Measurements from ENCODE around the gene PBX4.

The PBX4 gene

DNA sequence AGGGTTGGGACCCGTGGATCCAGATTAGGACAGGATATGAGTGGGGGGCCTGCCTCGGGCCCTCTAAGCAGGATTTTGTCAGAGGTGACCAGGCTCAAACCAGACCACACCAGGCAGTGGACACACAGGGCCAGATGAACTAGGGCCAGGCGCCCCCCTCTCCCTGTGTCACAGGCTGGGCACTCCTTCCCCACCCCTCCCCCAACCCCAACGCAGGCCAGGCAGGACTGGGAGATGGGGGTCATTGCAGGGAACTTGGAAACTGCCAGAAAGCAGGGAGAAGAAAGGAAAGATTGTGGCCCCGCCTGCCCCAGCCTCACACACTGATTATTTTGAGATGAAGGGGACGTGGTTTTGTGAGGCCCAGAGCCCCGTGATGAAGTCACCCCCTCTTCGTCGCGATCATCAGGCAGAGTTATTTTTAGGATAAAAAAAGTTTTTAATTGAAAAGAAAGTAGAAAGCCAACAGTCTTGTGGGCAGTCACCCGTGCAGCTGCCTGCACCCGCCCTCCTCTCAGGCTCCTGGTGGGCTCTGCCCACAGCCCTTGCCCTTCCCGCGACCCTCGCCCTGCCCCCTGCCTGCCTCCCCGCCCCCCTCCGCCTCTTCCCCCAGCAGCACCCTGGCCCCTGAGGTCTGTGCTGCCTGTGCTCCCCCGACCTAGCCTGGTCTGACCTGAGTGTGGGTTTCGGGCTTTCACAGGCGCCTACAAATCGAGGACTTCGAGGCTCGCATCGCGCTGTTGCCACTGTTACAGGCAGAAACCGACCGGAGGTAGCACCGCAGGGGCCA is 91.7 kb downstream of the PBX4 start:
- DNase-seq (ENCODE audit: low read depth in 2 of 2): no peak

DNA sequence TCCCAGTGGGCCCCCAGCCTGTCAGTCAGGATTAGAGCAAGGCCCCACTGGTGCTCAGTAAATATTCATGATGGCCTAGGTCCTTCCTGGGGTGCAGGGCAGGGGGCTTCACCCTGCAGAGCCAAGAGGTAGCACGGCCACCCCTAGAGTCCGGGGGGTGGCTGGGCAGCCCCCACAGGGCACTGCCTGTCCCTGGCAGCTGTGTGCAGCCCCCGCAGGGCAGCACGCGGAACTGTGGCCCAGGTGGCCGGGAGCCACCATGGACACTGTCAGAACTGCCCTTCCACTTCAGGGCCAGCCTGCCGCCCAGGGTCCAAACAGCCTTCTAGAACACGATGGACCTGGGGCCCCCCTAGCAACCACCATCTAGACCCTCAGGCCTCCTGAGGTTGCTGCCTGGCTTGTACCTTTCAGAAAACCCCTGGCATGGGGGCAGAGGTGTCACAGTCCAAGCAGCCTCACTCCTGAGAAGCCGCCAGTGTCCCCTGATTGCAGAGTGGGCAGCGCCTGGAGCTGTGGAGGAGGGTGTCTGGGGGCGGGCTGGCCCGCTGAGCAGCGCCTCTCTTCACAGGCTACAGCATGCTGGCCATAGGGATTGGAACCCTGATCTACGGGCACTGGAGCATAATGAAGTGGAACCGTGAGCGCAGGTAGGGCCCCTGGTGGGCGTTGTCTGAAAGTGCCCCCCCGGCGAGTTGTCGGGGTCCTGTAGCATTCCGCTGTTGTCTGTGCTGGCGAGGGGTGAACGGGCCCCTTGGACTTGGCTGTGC is 92.7 kb downstream of the PBX4 start:
- DNase-seq (ENCODE audit: low read depth in 2 of 2): no peak

DNA sequence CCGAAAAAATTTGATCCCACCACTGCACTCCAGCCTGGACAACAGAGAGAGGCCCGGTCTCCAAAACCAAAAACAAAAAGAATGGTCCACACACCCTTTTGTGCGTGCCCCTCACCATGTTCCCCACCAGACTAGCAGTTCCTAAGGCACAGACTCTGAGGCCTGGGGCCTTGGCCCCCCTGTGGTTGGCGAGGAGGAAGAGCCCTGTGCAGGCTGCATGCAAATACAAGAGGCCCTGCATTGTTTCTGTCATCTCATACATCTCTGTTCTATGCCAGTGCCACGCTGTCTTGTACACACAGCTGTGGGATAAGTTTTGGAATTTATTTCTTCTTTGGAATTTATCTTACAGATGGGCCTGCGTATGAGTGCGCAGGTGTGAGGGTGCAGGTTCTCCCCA is 94.4 kb downstream of the PBX4 start:
- DNase-seq (ENCODE audit: low read depth in 2 of 2): no peak

DNA sequence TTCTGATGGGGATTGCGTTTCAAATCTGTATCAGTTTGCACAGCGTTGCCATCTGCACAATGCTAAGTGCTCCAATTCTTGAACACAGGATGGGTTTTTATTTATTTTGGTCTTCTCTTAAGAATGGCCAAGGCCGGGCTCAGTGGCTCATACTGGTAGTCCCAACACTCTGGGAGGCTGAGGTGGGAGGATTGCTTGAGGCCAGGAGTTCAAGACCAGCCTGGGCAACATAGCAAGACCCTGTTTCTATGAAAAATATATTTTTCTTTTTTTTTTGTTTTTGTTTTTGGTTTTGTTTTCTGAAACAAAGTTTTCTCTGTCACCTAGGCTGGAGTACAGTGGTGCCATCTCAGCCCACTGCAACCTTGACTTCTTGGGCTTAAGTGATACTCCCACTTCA is 95.3 kb downstream of the PBX4 start:
- no peak for DNase-seq (ENCODE audit: low read depth in 2 of 2)

DNA sequence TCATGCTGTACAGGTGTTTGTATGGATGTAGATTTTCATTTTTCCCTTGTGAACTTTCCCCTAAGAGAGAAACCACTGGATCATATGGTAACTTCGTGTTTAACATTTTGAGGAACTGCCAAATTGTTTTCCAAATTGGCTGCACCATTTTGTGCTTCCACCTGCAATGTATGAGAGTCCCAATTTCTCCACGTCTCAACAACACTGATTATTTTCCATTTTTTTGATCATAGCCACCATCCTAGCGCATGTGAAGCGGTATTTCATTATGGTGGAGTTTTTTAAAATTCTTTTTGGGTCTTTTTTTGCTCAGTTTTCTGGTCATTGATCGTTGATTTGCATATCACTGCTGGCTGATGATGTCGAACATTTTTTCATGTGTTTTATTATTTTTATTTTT is 97.5 kb downstream of the PBX4 start:
- no peak for DNase-seq (ENCODE audit: low read depth in 2 of 2)

DNA sequence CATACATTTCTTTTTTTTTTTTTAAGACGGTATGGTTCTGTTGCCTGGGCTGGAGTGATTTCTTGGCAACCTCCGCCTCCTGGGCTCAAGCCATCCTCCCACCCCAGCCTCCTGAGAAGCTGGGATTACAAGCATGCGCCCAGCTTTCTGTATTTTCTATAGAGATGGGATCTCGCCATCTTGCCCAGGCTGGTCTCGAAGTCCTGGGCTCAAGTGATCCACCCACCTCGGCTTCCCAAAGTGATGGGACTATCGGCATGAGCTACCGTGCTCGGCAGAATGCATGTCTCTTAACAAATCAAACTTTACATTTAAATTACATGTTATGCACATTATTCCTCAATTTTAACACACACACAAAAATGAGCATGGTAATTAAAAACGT is 101.3 kb downstream of the PBX4 start:
- no peak for DNase-seq (ENCODE audit: low read depth in 2 of 2)

DNA sequence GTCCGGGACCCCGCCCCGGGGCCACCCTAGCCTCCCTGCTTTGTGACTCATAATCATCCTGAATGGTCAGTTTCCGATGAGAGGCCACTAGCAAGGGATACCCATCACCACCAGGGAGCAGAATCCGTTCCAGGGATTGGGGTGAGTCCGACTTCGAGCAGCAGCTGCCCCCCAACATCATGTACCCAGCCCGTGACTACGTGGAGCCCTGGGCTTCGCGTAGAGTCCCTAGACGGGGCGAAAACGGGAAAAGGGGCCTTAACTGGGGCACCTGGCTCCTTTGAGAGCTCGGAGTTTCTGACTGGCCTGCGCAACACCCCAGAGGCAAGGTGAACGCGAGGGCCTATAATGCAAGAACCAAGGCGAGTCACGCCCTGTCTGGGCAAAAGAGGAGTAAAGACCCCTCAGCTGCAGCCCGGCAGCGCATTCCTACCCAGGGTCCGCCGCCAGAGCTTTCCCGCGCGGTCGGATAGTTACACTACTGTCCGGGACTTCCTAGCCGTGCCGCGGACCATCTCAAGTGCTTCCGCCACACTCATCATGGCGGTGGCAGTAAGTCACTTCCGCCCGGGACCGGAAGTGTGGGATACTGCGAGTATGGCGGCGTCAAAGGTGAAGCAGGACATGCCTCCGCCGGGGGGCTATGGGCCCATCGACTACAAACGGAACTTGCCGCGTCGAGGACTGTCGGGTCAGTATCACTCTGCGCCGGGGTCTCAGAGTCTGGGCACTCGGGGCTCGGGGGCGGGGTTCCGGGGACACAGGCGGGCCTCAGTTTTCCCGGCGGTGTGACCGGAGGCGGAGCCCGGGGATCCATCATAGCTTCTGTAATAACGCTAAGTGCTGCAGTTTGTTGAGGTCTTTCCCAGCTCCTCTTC is 102.6 kb downstream of the PBX4 start, which contains the start of gene NDUFA13:
Gene NDUFA13 (plus strand): TSS at position 584 of the 878 bp plus-strand sequence. CDS start 14 bp downstream, at position 598.
- DNase-seq (ENCODE audit: low read depth in 2 of 2): peak; percentile 88 to 94

DNA sequence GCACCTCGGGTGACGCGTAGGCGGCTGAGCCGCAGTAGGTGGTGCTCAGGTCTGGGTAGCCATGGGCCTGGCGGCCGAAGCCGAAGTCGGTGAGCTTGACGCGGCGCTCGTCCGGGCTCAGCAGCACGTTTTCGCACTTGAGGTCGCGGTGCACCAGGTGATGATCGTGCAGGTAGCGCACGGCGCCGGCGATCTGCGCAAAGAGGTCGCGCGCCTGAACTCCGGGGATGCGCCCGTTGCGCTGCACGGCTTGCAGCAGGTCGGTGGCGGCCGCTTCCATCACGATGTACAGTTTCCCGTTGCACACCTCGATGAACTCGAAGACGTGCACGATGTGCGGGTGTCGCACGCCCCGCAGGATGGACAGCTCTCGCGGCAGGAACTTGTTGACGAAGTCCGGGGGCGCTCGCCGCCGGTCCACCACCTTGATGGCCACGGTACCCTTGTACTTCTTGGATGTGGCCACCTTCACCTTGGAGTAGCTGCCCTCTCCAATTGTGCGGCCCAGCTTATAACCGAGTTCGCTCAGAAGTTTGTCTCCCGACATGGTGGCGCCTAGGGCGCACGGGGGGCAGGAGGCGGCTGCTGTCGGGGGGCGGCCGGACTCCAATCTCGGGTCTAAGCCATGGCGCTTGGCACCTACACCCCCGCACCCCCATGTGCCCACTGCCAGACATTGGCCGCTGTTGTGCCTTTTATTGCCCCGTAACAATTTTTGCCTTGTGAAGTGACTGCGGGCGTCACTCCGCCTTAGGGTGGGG is 103.4 kb downstream of the PBX4 start, which contains the start of gene TSSK6:
Gene TSSK6 (minus strand): TSS at position 668 of the 761 bp plus-strand sequence. CDS start 121 bp downstream, at position 547.
- DNase-seq (ENCODE audit: low read depth in 2 of 2): no peak

DNA sequence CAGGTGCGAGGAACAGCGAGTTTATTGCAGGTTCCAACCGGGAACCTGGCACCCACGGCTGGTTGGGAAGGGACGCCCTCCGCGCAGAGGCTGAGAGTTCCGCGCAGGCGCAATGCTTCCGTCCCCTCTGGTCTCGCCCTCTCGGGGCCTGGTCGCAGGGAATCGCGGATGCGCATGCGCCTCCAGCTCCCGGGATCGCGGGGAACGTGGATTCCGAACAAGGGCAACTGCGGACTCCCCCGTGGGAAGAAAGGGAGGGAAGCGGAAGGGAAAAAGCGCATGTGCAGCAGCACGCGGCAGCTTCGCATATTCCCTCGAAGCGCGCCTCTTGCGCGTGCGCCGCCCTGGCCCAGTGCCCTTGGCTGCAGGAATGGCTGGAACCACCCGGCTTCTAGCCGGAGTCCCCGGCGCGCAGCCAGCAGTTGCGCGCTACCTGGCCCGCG is 104.3 kb downstream of the PBX4 start:
- DNase-seq (ENCODE audit: low read depth in 2 of 2): no peak

DNA sequence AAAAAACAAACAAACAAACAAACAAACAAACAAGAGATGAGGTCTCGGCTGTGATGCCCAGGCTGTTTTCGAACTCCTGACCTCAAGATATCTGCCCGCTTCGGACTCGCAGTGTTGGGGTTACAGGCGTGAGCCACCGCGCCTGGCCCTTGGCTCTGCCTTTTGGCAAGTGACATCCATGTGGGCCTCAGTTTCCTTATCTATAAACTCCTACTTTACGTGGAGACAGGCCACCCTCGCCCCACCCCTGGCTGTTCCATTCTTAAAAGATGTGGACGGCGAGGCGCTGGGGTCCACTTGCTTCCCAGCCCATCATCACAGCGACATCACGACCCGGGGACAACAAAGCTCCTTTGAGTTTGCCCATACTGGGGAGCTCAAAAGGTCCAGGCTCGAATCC is 104.8 kb downstream of the PBX4 start:
- DNase-seq (ENCODE audit: low read depth in 2 of 2): no peak

Data from stimulated activated CD4-positive, alpha-beta T cell treated with anti-CD3 and anti-CD28 coated beads, Interleukin-1b, Interleukin-23, amount 100 ng/mL, for 4 hours (primary cell).